OCI-LY7 (cell line): ENCODE results near the gene MIB1. TPM values are rescaled to one million over a fixed set of nuclear protein-coding genes. Genes with fewer than 3 reads are reported as not detected.

Experiments
- BruUV-seq: library from RNA; stranded (reverse); fragments of 400-500 nt; replicated peaks from 2 replicates; lab custom pipeline; 2021; lab: Mats Ljungman, UMichigan
- CTCF ChIA-PET: fragments of 300-600 bp; sonication (Branson Sonifier 250); formaldehyde crosslinking; loops from one replicate; lab custom pipeline; 2022; ENCODE audit warnings: antibody characterized with exemption; ENCODE audit not compliant: unreplicated experiment; lab: Charles Lee
- POLR2A ChIA-PET: fragments of 300-600 bp; sonication (Branson Sonifier 250); formaldehyde crosslinking; loops from one replicate; lab custom pipeline; 2022; ENCODE audit warnings: antibody characterized with exemption; lab: Charles Lee
- DNase-seq: peaks from one replicate; pipeline ENCODE4 v3.0.0-alpha.2; 2015; ENCODE audit warnings: low spot score
- H2AFZ ChIP-seq: fragments of 200-600 bp; sonication (generic), shearing (Covaris generic); 2 replicates; pipeline ENCODE4 v1.6.1; 2014; ENCODE audit warnings: mild to moderate bottlenecking, antibody characterized with exemption, low read length, moderate library complexity
- H3K27ac ChIP-seq: fragments of 200-600 bp; sonication (generic); 2 replicates; pipeline ENCODE4 v1.5.1; 2014; ENCODE audit warnings: mixed run types, low read depth, mild to moderate bottlenecking, moderate library complexity, low read length, inconsistent platforms; ENCODE audit not compliant: poor library complexity, severe bottlenecking
- H3K36me3 ChIP-seq: fragments of 200-600 bp; sonication (generic); 2 replicates; pipeline ENCODE4 v1.6.1; 2014; ENCODE audit warnings: mild to moderate bottlenecking, antibody characterized with exemption, low read length, moderate library complexity, mixed read lengths; ENCODE audit not compliant: insufficient read depth
- H3K4me1 ChIP-seq: fragments of 200-600 bp; sonication (generic); 2 replicates; pipeline ENCODE4 v1.5.1; 2014; ENCODE audit warnings: mild to moderate bottlenecking, low read length; ENCODE audit not compliant: insufficient read depth, poor library complexity, severe bottlenecking
- H3K4me2 ChIP-seq: fragments of 200-600 bp; sonication (generic); 2 replicates; pipeline ENCODE4 v1.6.1; 2014; ENCODE audit warnings: mild to moderate bottlenecking, low read length
- H3K4me3 ChIP-seq: fragments of 200-600 bp; sonication (generic); 2 replicates; pipeline ENCODE4 v1.5.1; 2014; ENCODE audit warnings: mild to moderate bottlenecking, low read depth, low read length; ENCODE audit not compliant: poor library complexity, severe bottlenecking
- H3K79me2 ChIP-seq: fragments of 200-600 bp; sonication (generic); 2 replicates; pipeline ENCODE4 v1.6.1; 2016; ENCODE audit warnings: low read depth, mild to moderate bottlenecking, low read length, moderate library complexity, mixed read lengths; ENCODE audit not compliant: insufficient read depth
- H3K9me2 ChIP-seq: fragments of 200-600 bp; sonication (generic); 2 replicates; pipeline ENCODE4 v1.6.1; 2016; ENCODE audit warnings: mild to moderate bottlenecking, low read length, mixed read lengths; ENCODE audit not compliant: insufficient read depth
- H3K9me3 ChIP-seq: fragments of 200-600 bp; sonication (generic); 2 replicates; pipeline ENCODE4 v1.6.1; 2014; ENCODE audit warnings: mild to moderate bottlenecking, mixed run types, low read length, mixed read lengths
- H4K20me1 ChIP-seq: fragments of 200-600 bp; sonication (generic); 2 replicates; pipeline ENCODE4 v1.6.1; 2014; ENCODE audit warnings: mild to moderate bottlenecking, antibody characterized with exemption, low read length, moderate library complexity, mixed read lengths; ENCODE audit not compliant: insufficient read depth
- EZH2phosphoT487 ChIP-seq: fragments of 200-600 bp; sonication (generic); IDR thresholded peaks from 2 replicates; pipeline ENCODE4 v1.6.1; 2018; ENCODE audit warnings: low read depth, borderline replicate concordance, mild to moderate bottlenecking, mixed run types, antibody characterized with exemption, low read length, moderate library complexity, mixed read lengths
- intact Hi-C: fragments of 100-400 bp; cut with micrococcal nuclease; formaldehyde crosslinking; loops from one replicate; pipeline ENCODE4 v1.10.0; 2022; ENCODE audit not compliant: unreplicated experiment
- total RNA-seq, 2 experiments: library from RNA; depleted of rRNA in 1 of 2; stranded (reverse); fragments of >200 nt in 1 of 2; shearing (Covaris generic) in 1 of 2; gene quantifications; 2 replicates each; pipeline ENCODE4 v1.2.3, GENCODE V29; 2014 to 2022
- TF ChIP-seq, protein P1 (sequence below): fragments of 200-600 bp; sonication (generic); conservative IDR thresholded peaks from 2 replicates; pipeline ENCODE4 v1.5.1; 2014; ENCODE audit warnings: mild to moderate bottlenecking, antibody characterized with exemption, low read length, moderate library complexity, mixed read lengths

The MIB1 gene
- total RNA-seq, 2 experiments from 2014 or later, result 40.5 to 81.6 TPM

DNA sequence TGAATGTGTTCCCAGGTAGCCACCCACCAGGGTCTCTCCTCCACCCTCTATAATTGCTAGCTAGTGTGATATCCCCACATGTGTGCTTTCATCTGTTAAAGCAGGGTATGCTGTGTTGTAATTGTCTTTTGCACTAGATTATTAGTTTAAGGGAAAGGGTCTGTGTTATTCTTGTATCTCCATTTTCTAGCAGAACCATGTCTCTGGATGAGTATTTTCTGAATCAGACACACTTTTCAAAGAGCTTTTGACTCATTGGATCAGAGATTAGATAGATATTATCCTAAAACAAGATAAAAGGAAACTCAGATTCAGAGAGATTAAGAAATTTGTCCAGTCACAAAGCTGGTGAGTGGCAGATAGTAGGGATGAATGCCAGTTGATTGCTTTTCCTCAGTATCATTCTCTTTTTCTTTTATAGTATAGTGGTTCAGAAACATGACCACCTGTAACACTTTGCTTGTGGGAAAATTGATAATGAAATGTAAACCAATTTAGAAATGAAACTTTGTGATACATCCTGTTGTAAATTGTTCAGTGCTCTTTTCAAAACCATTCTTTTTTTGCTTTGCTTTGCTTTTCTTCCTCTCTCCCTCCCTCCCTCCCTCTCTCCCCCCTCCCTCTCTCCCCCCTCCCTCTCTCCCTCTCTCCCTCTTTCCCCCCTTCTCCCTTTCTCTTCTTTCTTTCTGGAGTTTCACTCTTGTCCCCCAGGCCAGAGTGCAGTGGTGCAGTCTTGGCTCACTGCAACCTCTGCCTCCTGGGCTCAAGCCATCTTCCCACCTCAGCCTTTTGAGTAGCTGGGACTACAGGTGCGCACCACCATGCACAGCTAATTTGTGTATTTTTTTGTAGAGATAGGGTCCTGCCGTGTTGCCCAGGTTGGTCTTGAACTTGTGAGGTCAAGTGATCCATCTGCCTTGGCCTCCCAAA, 7.4 kb downstream of the MIB1 start:
- POLR2A ChIA-PET, result interaction anchor here (0.5 to 1.8 kb wide), 6 partner anchors 8 to 119 kb away, joined by 3 to 9 read pairs (median 3); partner anchors contain the start of gene MIB1

GRCh38 chr18:21757833-21758232, 17.2 kb downstream of the MIB1 start:
- peaks cover 88% of the 10 kb centered on the region for H3K79me2 ChIP-seq
- intact Hi-C loops, result no loop called here
- CTCF ChIA-PET, result no interaction called here

More for the DNA sequence above, 7.4 kb downstream of the MIB1 start:
- TF ChIP-seq EZH2phosphoT487, result no peak
- TF ChIP-seq, protein P1, sequence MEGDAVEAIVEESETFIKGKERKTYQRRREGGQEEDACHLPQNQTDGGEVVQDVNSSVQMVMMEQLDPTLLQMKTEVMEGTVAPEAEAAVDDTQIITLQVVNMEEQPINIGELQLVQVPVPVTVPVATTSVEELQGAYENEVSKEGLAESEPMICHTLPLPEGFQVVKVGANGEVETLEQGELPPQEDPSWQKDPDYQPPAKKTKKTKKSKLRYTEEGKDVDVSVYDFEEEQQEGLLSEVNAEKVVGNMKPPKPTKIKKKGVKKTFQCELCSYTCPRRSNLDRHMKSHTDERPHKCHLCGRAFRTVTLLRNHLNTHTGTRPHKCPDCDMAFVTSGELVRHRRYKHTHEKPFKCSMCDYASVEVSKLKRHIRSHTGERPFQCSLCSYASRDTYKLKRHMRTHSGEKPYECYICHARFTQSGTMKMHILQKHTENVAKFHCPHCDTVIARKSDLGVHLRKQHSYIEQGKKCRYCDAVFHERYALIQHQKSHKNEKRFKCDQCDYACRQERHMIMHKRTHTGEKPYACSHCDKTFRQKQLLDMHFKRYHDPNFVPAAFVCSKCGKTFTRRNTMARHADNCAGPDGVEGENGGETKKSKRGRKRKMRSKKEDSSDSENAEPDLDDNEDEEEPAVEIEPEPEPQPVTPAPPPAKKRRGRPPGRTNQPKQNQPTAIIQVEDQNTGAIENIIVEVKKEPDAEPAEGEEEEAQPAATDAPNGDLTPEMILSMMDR, result no peak
- Histone ChIP-seq H3K36me3 (peaks cover 6% of the 10 kb centered on the region), H3K9me3 (no peaks in the 10 kb centered on the region), H3K4me3 (peak overlapping the region; percentile 44), H3K4me1 (peaks cover 55% of the 10 kb centered on the region), H2AFZ (no peak overlapping the region), H3K79me2 (peaks cover 100% of the 10 kb centered on the region), H3K9me2 (no peaks in the 10 kb centered on the region), H4K20me1 (peaks cover 8% of the 10 kb centered on the region; the same call in 1 of the 2 replicates), H3K4me2 (peak overlapping the region; percentile 64), H3K27ac (peak overlapping the region; percentile 61)
- CTCF ChIA-PET, result interaction anchor here (0.9 kb wide), 1 partner anchor 63 kb away, joined by 3 read pairs; no protein-coding TSS in a partner anchor
- no TSS peak for BruUV-seq
- intact Hi-C loops, result no loop called here
- DNase-seq, result no peak

More at GRCh38 chr18:21757833-21758232, 17.2 kb downstream of the MIB1 start:
- no peak overlapping the region for H2AFZ ChIP-seq
- H3K9me3 ChIP-seq, result no peaks in the 10 kb centered on the region
- POLR2A ChIA-PET, result interaction anchor here (0.6 kb wide), 1 partner anchor 9 kb away, joined by 3 read pairs; no protein-coding TSS in a partner anchor
- H4K20me1 ChIP-seq, result peaks cover 8% of the 10 kb centered on the region; the same call in 1 of the 2 replicates
- H3K4me3 ChIP-seq, result no peak overlapping the region
- TF ChIP-seq, protein P1, result no peak
- no peak for TF ChIP-seq EZH2phosphoT487
- H3K4me2 ChIP-seq, result no peak overlapping the region
- H3K4me1 ChIP-seq, result no peaks in the 10 kb centered on the region
- H3K27ac ChIP-seq, result no peak overlapping the region
- no TSS peak for BruUV-seq
- H3K36me3 ChIP-seq, result peaks cover 10% of the 10 kb centered on the region; the same call in 1 of the 2 replicates
- no peak for DNase-seq
- H3K9me2 ChIP-seq, result no peaks in the 10 kb centered on the region
